K562 (cell line): ENCODE data around the gene IQCN. TPM values are rescaled to one million over a fixed set of nuclear protein-coding genes. Genes with fewer than 3 reads are reported as not detected.

Experiments used
- AFF1 ChIP-seq, 2 experiments: fragments of 450-650 bp; IDR thresholded peaks; 2 replicates each; pipeline ENCODE4 v1.6.1; 2018; ENCODE audit warnings: mild to moderate bottlenecking in 2 of 2, low read depth in 1 of 2; ENCODE audit not compliant: partially characterized antibody in 2 of 2
- CHD4 ChIP-seq: fragments of 200-600 bp; sonication (generic); IDR thresholded peaks from 3 replicates; pipeline ENCODE4 v1.6.1; 2012; ENCODE audit warnings: low read depth, mild to moderate bottlenecking, mixed read lengths, low read length, inconsistent platforms; ENCODE audit not compliant: insufficient read depth, insufficient replicate concordance, poor library complexity, severe bottlenecking
- EHMT2 ChIP-seq: fragments of 450-650 bp; IDR thresholded peaks from 2 replicates; pipeline ENCODE4 v1.6.1; 2018; ENCODE audit warnings: antibody characterized with exemption
- HMGN3 ChIP-seq: IDR thresholded peaks from 2 replicates; pipeline ENCODE4 v1.6.1; 2011; ENCODE audit warnings: borderline replicate concordance, low read depth, mild to moderate bottlenecking, mixed read lengths, low read length; ENCODE audit not compliant: insufficient read length; ENCODE audit errors: extremely low read depth
- HNRNPH1 ChIP-seq: fragments of 200-400 bp; formaldehyde crosslinking; optimal IDR thresholded peaks from 2 replicates; pipeline ENCODE3; 2017; ENCODE audit warnings: low read depth, mild to moderate bottlenecking, low read length, moderate library complexity
- JUND ChIP-seq, 2 experiments: IDR thresholded peaks; 2 replicates in 1 of 2; 3 replicates in 1 of 2; pipeline ENCODE4 v1.6.1; 2011; ENCODE audit warnings: borderline replicate concordance in 2 of 2, low read depth in 2 of 2, low read length in 2 of 2, improper control_type of control experiment in 1 of 2, missing biosample characterization in 1 of 2, missing genetic modification characterization in 1 of 2, missing genetic modification reagents in 1 of 2
- KLF13 ChIP-seq: fragments of 450-650 bp; IDR thresholded peaks from 2 replicates; pipeline ENCODE4 v1.6.1; 2016; ENCODE audit warnings: missing genetic modification characterization, low read depth, mild to moderate bottlenecking, missing compliant biosample characterization, moderate library complexity, borderline replicate concordance
- LEF1 ChIP-seq: fragments of 450-650 bp; IDR thresholded peaks from 2 replicates; pipeline ENCODE4 v1.6.1; 2016; ENCODE audit warnings: mild to moderate bottlenecking
- NR2C2 ChIP-seq, 2 experiments: fragments of 200-800 bp in 1 of 2; sonication (Bioruptor generic) in 1 of 2; sonication (generic) in 1 of 2; formaldehyde crosslinking in 1 of 2; IDR thresholded peaks; 2 replicates each; pipeline versions ENCODE4 v1.6.1 to v1.8.0; 2016 to 2022; ENCODE audit warnings: mild to moderate bottlenecking in 1 of 2, missing compliant biosample characterization in 1 of 2, missing genetic modification characterization in 1 of 2, missing genetic modification reagents in 1 of 2
- PTTG1 ChIP-seq: fragments of 450-650 bp; IDR thresholded peaks from 2 replicates; pipeline ENCODE4 v1.6.1; 2016; ENCODE audit warnings: low read depth, mild to moderate bottlenecking, missing genetic modification characterization, missing compliant biosample characterization
- SRF ChIP-seq, 2 experiments: fragments of 250-450, 450-650 bp in 1 of 2; sonication (Bioruptor Pico) in 1 of 2; sonication (generic) in 1 of 2; formaldehyde crosslinking; IDR thresholded peaks; 2 replicates each; pipeline versions ENCODE4 v1.5.0 to v1.5.1; 2020 to 2022; ENCODE audit warnings: mild to moderate bottlenecking in 1 of 2, missing genetic modification reagents in 1 of 2
- polyA plus RNA-seq, 8 experiments: library from polyadenylated mRNA; depleted of rRNA in 4 of 8; stranded (reverse) in 5 of 8; unstranded in 3 of 8; fragments of >200 nt; fragmentation: Nextera tagmentation in 2 of 8; fragmentation: Illumina TruSeq in 1 of 8; extraction: Ambion mirVana in 2 of 8; extraction: Trizol in 1 of 8; gene quantifications; 2 replicates each; pipeline versions ENCODE4 v1.2.1 to v1.2.3, GENCODE V29; 2011 to 2014; ENCODE audit warnings: inconsistent platforms in 1 of 8, missing spikeins in 1 of 8
- total RNA-seq, 7 experiments: library from RNA; depleted of rRNA in 6 of 7; stranded (reverse); fragments of >200 nt in 6 of 7; fragmentation: Illumina TruSeq in 2 of 7; extraction: Trizol in 2 of 7; gene quantifications; 2 replicates each; pipeline versions ENCODE4 v1.2.1 to v1.2.3, GENCODE V29; 2011 to 2021; ENCODE audit warnings: low replicate concordance in 1 of 7
- TF ChIP-seq, protein P1 (sequence below), 2 experiments: fragments of 250-450 bp in 1 of 2; fragments of 450-650 bp in 1 of 2; sonication (Bioruptor Pico) in 1 of 2; IDR thresholded peaks; 2 replicates each; pipeline versions ENCODE4 v1.6.1 to v1.8.0; 2016 to 2021; ENCODE audit warnings: mild to moderate bottlenecking in 2 of 2, moderate library complexity in 2 of 2, missing compliant biosample characterization in 1 of 2, missing genetic modification characterization in 1 of 2
- TF ChIP-seq, protein P2 (sequence below): sonication (generic); formaldehyde crosslinking; IDR thresholded peaks from 2 replicates; pipeline ENCODE4 v1.8.1; 2022; ENCODE audit warnings: missing genetic modification reagents

The IQCN gene
- total and polyA plus RNA-seq, 9 of the 15 experiments (the other 6 are each of a cell fraction or from before 2014, with no cell fraction given): 0.01 to 0.07 (median 0.04) TPM; not detected in 3

DNA sequence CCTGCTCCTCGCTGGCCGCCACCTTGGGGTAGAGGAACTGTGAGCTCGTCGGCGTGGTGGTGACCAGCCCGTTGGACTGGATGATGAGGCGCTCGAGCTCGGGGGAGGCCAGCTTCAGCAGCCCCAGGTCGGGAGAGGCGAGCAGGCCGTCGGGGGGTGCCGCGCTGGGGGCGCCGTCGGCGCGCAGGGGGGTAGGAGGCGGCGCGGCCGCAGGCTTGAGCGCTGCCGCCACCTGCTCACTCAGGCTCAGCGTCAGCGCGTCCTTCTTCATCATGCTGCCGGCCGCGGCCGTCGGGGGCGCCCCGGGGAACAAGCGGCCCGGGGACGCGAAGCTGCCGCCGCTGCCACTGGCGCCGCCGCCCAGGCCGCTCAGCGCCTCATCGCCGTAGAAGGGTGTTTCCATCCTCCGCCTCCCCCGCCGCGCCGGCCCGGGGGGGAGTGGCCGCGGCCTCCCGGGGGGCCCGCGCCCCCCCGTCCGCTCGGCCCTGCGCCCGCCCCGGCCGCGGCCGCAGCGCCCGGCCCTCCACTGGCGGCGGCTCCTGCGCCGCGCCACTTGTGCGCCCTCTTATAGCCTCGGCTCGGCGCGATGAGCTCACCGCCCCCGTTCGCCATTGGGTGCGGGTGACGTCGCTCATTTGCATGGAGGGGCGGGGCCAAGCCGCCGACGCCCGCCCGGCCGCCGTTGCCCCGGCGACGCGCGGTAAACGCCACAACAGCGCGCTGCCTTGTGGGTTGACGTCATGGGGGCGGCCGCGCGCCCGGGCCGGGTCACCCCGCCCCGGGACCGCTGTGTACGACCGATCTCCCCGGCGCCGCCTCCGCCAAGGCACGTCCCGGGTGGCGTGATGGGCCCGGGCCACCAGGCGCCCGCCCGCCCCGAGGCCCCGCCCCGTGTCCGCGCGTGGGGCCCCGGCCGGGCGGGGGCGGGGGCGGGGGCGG is 7.1 kb upstream of the IQCN start, which contains the start of gene JUND (continued):
- no peak for TF ChIP-seq AFF1 (IDR thresholded peaks at IDR 0.05; ENCODE audit: low read depth in 1 of 2, partially characterized antibody in 2 of 2)
- no peak for TF ChIP-seq EHMT2
- TF ChIP-seq CHD4: no peak
- TF ChIP-seq KLF13 (tag): no peak
- TF ChIP-seq SRF (CRISPR knock-in tag; IDR thresholded peaks at IDR 0.05): peak; percentile 14 to 50; a peak in 2 of 4 replicates
- TF ChIP-seq, protein P1, sequence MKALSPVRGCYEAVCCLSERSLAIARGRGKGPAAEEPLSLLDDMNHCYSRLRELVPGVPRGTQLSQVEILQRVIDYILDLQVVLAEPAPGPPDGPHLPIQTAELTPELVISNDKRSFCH (CRISPR knock-in tag; IDR thresholded peaks at IDR 0.05): no peak
- TF ChIP-seq, protein P1 (tag; IDR thresholded peaks at IDR 0.05): peak; percentile 54; the same call in 1 of the 2 replicates
- TF ChIP-seq HMGN3: peak; percentile 98
- TF ChIP-seq, protein P2, sequence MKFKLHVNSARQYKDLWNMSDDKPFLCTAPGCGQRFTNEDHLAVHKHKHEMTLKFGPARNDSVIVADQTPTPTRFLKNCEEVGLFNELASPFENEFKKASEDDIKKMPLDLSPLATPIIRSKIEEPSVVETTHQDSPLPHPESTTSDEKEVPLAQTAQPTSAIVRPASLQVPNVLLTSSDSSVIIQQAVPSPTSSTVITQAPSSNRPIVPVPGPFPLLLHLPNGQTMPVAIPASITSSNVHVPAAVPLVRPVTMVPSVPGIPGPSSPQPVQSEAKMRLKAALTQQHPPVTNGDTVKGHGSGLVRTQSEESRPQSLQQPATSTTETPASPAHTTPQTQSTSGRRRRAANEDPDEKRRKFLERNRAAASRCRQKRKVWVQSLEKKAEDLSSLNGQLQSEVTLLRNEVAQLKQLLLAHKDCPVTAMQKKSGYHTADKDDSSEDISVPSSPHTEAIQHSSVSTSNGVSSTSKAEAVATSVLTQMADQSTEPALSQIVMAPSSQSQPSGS (CRISPR knock-in tag): peak; percentile 99
- TF ChIP-seq LEF1: no peak
- TF ChIP-seq NR2C2 (CRISPR knock-in tag; IDR thresholded peaks at IDR 0.05): 0 out of 2 replicates have a peak, but pooled peaks have one; percentile 23
- peak; percentile 86 for TF ChIP-seq NR2C2 (tag; IDR thresholded peaks at IDR 0.05)
- peak; percentile 40 for TF ChIP-seq HNRNPH1
- TF ChIP-seq JUND (IDR thresholded peaks at IDR 0.05; ENCODE audit: borderline replicate concordance, low read depth, low read length): peak; percentile 97
- TF ChIP-seq JUND (tag; IDR thresholded peaks at IDR 0.05; ENCODE audit: borderline replicate concordance, low read depth, low read length): no peak
- no peak for TF ChIP-seq PTTG1 (tag)
